HG03469 (cell line): ENCODE results near the gene TMEM30A.

Experiments
- ATAC-seq: cut with Tn5 transposase; IDR thresholded peaks from one replicate; pipeline ENCODE4 v1.9.1; 2021; ENCODE audit warnings: mild to moderate bottlenecking, moderate library complexity, moderate number of reproducible peaks; ENCODE audit not compliant: unreplicated experiment

Gene TMEM30A

GRCh38 chr6:75292555-75292954 lies 8.0 kb upstream of the TMEM30A start:
- no peak for ATAC-seq

- ATAC-seq = no peak
Observed at GRCh38 chr6:75291744-75292143, 7.2 kb upstream of the TMEM30A start.

GRCh38 chr6:75291331-75291730 lies 6.7 kb upstream of the TMEM30A start:
- ATAC-seq = no peak

GRCh38 chr6:75290136-75290945 lies 5.7 kb upstream of the TMEM30A start:
- no peak for ATAC-seq

GRCh38 chr6:75288023-75288422 lies 3.4 kb upstream of the TMEM30A start:
- no peak for ATAC-seq

GRCh38 chr6:75287424-75287823 lies 2.8 kb upstream of the TMEM30A start:
- ATAC-seq = no peak

- ATAC-seq = no peak
Observed at GRCh38 chr6:75286955-75287354, 2.4 kb upstream of the TMEM30A start.

GRCh38 chr6:75285283-75285639 lies 669 bp upstream of the TMEM30A start:
- ATAC-seq = no peak

GRCh38 chr6:75283907-75284631 lies 523 bp downstream of the TMEM30A start:
- ATAC-seq = peak; percentile 5

- no peak for ATAC-seq
Observed at GRCh38 chr6:75282706-75283105, 1.9 kb downstream of the TMEM30A start.

- ATAC-seq = peak; percentile 17
Observed at GRCh38 chr6:75281653-75282052, 2.9 kb downstream of the TMEM30A start.

- ATAC-seq = no peak
Observed at GRCh38 chr6:75280131-75280855, 4.3 kb downstream of the TMEM30A start.

GRCh38 chr6:75279418-75279817 lies 5.2 kb downstream of the TMEM30A start:
- ATAC-seq = no peak

- no peak for ATAC-seq
Observed at GRCh38 chr6:75278474-75279077, 6.0 kb downstream of the TMEM30A start.

GRCh38 chr6:75275067-75275466 lies 9.5 kb downstream of the TMEM30A start:
- ATAC-seq = no peak

GRCh38 chr6:75273009-75273408 lies 11.6 kb downstream of the TMEM30A start:
- no peak for ATAC-seq

- no peak for ATAC-seq
Observed at GRCh38 chr6:75272145-75272840, 12.3 kb downstream of the TMEM30A start.

GRCh38 chr6:75268988-75269354 lies 15.6 kb downstream of the TMEM30A start:
- no peak for ATAC-seq

- ATAC-seq = no peak
Observed at GRCh38 chr6:75268121-75268987, 16.2 kb downstream of the TMEM30A start.

- ATAC-seq = no peak
Observed at GRCh38 chr6:75267461-75267860, 17.1 kb downstream of the TMEM30A start.
